CD4-positive, alpha-beta T cell treated with Interleukin-2 at 100 ng/mL for 4 hours (primary cell): Measurements from ENCODE around the gene THOC6.

Experiments
- DNase-seq: peaks from one replicate; pipeline ENCODE4 v3.0.0-alpha.2; 2020; ENCODE audit warnings: low spot score

THOC6 gene

DNA sequence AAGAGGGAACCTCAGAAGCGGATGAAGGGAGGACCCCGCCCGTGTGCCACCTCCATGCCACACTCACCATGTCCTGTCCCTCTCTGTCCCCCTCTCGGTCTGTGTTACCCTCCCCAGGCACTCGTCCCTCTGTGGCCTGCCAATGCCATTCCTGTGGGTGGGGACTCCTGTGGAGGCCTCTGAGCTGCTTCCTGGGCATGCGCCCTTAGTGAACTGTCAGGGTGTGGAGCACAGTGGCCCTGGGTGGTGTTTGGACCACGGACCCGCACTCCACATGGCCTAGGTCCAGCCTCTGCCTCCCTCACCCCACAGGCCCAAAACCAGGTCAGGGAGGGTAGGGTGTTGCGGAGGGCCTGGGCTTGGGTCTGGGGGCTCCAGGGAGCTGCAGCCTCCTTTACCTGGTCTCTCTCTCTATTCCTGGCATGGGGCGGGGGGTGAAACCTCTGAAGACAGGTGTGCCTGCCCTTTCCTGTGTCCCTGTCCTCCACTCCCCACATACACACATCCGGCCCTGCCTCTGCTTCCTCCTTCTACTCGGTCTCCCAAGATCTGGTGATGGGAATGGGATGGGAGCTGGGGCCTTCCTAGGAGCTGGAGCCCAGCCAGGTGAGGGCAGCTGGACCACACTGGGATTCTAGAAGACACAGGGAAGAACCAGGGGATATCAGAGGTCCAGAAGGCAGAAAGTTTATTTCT lies 32.1 kb upstream of the THOC6 start:
- no peak for DNase-seq

DNA sequence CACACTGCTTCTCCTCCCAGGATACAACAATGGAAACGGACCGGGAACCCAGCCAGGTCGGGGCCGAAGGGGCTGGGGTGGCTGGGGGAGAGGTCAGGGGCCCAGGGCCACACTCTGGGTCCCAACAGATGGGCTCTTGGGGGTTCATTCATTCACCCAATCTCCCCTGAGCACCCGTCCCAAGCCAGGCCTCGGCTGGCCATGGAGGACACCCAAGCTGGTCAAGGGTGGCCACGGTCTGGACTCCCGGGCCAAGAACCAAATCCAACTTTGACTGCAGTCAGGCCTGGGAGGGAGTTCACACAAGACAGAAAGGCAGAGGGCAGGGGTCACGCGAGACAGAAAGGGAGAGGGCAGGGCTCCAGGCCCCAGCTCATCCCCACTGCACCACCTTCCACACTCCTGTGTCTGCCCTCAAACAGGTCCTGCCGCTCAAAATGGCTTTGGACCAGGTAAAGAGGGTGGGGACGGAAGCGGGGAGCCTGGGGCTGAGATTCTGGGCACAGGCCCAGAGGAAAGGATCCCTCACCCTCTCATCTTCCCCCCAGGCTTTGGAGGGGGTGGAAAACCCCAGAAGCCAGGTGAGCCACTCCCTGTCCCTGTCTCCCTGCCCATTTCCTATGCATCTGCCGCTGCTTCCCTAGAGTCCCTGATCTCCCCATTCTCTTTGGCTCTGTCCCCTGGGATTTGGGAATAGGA lies 31.3 kb upstream of the THOC6 start:
- DNase-seq, result no peak

DNA sequence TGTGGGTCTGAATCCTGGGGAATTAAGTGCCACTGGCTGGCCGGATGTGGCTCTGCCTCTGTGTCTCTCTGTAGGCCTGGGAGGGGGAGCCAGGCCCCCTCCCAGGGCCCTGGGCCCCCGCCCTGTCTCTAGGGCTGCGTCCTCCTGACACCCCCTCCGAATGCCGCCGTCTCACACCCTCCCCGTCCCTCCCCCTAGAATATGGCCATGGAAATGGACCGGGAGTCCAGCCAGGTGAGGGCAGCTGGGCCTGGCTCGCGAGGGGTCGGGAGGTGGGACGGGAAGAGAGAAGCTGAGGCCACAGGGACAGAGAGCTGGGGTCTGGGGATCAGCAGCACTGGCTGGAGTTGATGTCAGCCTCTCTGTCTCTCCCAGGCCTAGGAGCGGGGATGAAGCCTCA lies 27.5 kb upstream of the THOC6 start:
- no peak for DNase-seq

DNA sequence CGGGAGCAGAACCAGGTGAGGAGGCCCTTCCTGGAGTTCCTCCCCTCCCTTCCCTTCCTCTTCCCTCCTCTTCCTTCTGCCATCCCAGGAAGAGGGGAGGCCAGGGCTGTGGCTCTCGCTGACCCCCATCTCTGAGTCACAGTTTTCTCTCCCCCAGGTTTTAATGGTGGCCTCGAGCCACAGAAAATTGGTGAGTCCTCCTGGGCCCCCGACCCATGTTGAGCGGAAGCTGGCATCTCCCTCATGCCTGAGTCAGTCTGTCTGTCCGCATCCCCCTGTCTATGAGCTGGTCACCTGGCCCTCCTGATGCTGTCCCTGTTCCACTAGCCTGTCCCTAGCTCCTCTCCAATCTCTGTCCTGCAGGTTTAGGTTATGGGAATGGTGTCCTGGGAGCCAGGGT lies 23.9 kb upstream of the THOC6 start:
- no peak for DNase-seq

DNA sequence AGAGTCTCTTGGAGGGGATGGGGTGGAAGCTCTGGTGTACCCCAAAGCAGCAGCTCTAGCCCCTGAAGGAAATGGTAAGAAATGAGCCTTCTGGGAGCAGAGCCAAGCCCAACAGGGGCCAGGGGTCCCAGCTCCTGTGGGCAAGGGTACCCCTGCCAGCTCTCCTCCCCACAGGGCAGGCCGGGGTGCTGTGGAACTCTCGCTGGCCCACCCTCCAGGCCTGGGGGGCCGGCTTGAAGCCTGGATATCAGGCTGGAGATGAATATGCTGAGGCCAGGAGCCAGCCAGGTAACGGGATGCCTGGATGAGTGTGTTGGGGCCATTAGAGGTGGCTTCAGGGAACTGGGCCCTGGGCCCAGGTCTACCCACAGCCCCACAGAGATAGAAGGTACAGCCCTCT lies 23.3 kb upstream of the THOC6 start:
- no peak for DNase-seq

DNA sequence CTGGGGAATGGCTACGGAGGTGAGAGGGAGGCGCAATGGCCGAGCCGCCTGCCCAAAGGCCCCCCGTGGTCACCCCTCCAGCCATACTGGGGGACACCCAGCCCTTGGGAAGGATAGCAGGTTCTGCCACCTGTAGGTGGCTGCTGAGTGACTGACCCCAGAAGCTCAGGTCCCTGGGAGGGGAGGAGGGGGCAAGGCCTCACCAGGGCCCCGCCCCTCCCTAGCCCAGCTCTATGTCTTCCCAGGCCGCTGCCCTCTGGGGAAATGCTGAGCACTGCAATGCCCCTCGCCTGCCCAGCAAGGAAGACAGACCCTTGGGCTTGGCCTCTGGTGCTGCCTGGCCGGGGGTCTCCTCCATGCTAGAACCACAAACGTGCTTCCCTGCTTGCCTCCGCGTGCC lies 22.5 kb upstream of the THOC6 start:
- no peak for DNase-seq

DNA sequence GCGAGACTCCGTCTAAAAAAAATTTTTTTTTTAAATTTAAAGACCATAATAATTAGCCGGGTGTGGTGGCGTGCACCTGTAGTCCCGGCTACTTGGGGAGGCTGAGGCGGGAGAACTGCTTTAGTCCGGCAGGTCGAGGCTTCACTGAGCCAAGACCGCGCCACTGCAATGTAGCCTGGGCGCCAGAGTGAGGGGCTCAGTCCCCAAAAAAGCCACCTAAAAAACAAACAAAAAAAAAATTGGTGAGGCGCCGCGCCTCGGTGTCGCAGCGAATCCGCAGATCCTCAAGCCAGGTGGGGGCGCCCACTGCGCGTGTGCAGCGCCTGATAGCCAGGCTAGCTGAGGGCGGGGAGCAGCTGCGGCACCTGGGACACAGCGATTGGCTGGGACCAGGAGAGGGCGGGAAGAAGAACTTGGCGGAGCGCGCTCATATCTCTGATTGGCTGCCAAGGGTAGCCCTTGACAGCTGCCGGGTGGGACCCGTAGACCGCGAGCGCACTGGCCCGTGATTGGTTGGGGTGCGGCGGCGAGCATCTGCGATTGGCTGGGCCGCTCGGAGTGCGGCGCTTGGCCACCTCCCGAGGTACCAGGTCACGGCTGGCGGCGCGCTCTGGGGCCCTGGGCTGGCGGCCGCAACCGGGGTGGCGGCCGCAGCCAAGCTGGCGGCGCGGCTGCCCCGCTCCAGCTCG lies 20.1 kb upstream of the THOC6 start:
- DNase-seq, result peak; percentile 99

DNA sequence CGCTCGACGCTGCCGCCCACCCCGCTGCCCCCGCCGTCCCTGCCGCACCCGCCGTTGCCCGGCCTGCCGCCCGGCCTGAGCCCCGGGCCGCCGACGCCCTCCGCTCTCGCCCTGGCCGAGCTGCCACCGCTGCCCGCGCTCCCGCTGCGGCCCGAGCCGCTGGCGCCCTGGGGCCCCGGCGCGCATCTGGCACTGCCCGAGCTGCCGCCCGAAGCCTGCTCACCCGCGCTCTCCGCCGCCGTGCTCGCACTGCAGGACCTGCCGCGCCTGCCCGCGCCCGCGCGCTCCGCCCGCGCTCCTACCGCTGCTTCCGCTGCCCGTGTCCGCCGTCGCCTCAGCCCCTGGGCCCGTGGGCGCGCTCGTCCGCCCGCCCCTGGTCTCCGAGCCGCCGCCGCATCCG lies 19.5 kb upstream of the THOC6 start:
- DNase-seq, result no peak

DNA sequence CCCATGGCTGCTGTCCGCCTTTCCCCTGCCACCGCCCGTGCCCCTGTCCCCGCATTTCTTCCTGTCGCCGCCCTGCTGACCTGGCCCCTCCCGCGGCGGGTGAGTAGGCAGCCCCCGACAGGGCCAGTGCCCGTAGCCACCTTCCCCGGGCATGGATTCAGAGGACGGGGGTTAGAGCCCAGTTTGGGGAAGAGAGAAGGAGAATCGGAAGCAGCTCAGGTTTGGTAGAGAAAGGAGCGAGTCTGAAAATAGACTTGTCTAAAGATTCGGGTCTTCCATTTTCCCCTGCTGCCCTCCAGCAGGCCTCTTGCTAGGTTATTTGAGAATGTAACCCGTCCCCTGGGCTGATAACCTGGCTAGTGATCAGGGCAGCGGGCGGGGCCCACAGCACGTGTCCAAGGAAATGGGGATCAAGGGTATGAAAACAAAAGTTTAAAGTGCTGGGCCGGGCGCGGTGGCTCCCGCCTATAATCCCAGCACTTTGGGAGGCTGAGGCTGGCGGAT lies 19.0 kb upstream of the THOC6 start:
- DNase-seq, result no peak

DNA sequence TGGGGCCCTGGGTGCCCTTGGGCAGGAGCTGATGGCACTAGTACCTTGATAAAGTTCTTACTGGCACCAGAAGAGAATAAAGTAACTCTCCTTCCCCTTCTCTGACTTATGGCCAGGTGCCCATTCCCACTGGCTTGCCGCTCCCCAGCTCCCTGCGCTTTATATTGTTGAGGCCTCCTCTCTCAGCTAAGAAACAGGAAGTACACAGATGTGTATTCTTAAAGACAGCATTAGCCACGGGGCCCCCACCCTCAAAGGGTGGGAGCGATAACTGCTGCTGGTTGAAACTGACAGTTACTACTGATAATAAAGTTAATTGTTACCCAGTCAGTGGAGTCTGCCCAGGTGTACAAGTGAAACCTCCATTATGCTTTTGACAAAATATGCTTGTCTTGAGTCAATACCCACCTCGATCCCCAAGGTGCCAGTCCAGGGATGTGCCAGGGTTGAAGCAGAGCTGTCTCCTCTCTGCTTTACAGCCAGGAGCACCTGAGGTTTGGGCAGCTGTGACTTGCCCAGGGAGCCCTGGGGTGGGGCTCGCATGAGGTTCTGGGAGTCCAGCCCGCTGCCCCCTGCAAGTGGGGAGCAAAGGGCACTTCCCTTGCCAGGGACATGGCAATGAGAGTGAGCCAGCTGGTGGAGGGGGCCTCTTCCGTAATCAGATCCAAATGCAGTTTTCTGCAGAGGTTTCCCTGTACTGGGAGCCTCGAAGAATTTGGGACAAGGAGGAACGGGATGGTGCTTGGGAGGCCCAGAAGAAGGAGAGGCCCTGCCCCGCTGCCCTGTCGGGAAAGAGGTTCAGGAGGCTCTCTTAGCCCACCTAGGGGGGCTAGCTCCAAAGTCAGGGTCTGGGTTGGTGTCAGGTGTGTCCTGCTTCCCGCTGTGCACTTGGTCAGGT lies 16.5 kb upstream of the THOC6 start:
- no peak for DNase-seq

DNA sequence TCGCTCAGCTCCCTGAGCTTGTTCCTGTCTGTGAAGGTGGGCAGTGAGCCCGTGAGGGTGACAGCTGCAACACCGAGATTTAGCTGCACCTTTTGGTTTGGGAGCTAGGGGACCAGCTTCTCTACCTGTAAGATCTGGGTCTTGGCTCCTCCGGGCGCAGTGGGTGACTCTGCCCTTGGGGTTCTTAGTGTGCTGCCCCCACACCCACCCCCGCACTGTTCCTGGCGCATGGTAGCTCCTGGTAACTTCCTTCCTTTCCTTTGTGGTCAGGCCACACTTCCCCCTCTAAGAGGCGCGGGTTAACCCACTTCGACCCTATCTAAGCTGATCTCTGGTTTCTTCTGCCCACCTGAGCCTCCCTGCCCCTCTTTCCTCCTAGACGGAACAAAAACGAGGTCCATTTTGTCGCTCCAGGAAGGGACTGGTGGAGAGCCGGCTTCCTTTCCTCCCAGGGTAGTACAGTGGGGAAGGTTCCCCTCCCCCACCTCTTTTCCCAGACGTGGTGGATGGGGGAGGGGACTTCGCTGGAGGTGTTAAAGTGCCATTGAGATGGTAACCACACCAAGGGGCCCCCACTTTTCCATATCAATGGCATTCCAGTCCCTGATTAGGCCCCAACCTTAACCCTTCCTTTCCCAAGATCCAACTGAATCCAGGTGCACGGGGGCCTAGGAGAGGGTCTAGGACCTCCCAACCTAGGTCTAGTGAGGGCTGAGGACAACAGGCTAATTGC lies 15.7 kb upstream of the THOC6 start:
- peak; percentile 18 for DNase-seq

DNA sequence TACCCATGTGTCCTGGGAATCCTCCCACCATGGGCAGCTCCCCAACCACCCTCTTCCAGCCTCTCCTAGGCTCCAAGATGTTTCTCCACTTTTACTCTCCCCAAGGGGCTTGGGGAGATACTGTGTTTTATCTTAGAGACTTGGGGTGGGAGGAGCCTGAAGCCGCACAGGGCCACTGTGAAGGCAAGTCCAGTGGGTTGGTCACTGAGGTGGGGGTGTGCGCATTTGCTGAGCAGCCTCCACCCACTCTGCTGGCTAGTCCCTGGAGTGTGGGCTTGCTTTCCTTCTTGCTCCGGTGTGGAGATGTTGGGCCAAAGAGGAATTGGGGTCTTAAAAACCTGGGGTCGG lies 15.2 kb upstream of the THOC6 start:
- no peak for DNase-seq

DNA sequence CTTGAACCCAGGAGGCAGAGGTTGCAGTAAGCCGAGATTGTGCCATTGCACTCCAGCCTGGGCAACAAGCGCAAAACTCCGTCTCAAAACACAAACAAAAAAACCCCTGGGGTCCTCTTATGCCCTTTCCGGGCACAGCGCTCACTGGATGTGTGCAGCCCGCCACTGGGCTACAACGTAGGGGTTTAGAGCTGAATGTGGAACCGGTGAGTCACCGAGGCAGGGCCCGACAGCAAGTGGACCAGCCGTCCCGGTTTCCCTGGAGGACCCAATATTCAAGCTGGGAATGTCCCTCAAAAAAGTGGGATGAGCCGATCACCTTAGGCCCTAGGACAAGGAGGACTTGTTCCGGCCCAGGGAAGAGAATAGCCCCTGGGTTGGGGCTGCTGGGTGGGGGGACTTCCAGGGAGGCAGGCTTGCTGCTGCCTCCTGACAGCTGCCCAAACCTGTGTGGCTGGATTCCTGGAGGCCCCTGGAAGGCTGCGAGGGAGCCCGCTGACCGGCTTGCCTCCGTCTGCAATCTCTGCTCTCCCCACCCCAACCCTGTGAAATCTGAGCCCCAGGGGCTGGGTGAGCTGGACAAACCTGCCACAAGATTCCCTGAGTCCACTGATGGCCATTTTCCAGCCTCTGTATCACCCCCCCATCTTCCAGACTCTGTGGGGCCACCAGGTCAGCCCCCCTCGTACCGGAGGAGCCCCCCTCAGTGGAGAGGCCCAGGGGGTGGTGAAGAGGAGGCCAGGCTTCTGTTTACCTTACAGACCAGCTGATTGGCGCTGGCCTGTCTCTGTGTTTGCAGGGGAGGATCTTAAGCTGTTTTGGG lies 14.1 kb upstream of the THOC6 start:
- no peak for DNase-seq

DNA sequence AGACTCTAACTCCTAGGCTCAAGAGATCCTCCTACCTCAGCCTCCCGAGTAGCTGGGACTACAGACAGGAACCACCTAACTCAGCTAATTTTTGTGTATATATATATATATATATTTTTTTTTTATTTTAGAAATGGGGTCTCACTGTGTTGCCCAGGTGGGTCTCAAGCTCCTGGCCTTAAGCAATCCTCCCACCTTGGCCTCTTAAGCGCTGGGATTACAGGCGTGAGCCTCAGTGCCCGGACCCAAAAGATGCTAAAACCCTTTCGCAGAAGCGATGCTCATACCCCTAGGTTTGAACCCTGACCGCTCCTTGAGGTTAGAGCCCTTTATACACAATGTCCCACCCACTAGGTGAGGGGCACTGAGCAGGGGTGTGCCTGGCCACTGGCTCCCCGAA lies 13.3 kb upstream of the THOC6 start:
- DNase-seq, result no peak

DNA sequence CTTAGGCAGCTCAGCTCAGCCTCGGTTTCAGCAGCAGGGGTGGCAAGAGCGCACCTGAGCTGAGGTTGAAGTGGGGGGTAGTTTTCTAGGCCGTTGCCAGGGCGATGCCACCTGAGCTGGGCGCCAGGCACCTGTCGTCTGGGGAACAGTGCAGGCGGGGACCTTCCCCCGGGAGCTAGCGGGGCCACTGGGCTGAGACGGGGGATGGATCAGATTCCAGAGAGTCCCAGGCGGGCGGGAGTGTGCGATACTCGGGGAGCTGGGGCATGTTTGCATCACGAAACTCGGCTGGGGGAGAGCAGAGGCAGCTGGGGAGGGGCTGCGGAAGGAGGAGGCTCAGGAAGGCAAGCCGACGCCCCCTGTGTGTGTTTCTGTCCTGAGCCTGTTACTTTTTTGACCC lies 11.6 kb upstream of the THOC6 start:
- no peak for DNase-seq

DNA sequence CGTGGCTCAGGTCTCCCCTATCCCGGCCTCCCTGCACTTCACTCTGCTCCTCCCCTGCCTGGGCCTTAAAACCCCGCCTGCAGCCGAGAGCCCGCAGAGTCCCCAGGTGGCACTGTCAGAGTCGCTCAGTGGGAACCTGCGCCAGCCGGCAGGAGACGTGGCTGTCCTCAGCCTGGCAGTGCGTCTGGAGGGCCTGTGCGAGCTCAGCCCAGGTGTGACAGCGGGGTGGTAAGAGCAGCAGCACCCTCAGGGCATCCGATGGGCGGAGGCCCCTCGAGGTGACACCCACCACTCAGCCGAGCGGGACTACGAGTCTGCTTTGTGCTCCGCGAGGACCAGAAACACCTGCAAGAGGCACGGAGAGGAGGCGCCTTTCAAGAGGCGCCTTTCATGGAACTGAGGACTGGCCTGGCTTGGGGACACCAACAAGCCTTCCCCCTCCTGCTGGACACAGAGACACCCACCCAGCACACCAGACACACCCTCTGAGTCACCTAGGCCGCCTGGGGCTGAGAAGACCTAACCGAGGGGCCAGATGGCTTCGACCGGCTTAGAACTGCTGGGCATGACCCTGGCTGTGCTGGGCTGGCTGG lies 10.9 kb upstream of the THOC6 start, which contains the start of gene CLDN9:
CLDN9 (plus strand) TSS at position 96 of the 593 bp plus-strand sequence; CDS start at position 536, 440 bp downstream.
- DNase-seq, result no peak

DNA sequence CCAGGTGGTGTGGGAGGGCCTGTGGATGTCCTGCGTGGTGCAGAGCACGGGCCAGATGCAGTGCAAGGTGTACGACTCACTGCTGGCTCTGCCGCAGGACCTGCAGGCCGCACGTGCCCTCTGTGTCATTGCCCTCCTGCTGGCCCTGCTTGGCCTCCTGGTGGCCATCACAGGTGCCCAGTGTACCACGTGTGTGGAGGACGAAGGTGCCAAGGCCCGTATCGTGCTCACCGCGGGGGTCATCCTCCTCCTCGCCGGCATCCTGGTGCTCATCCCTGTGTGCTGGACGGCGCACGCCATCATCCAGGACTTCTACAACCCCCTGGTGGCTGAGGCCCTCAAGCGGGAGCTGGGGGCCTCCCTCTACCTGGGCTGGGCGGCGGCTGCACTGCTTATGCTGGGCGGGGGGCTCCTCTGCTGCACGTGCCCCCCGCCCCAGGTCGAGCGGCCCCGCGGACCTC lies 10.3 kb upstream of the THOC6 start:
- no peak for DNase-seq

DNA sequence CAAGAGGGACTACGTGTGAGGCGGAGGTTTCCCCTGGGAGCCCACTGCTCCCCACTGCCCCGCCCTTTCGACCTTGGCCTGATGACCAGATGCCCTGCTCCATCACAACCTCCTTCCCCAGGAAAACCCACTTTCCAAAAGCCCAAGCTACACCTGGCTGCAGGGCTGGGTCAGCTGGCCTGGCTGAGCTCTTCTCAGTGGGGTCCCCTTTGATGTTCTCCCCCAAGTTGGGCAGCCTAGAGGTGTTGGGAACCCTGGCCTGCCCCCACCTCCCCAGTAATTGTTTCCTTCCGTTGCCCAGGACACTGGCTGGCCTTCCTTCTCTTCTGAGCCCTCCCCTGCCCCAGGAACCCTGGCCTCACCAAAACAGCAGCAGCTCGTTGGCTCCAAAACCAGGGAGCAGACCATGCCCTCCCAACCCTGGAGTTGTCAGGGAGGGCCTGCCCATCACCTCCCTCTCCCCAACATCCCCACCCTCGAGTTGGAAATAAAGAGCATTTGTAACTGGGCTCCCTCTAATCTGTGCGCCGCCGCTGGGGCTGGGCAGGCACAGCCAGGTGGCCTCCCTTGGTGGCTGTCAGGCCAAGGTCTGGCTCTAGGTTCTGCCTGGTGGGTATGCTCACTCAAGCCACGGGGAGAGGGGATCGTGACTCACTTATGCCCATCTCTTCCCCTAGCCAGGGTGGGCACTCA lies 9.7 kb upstream of the THOC6 start:
- DNase-seq, result no peak

DNA sequence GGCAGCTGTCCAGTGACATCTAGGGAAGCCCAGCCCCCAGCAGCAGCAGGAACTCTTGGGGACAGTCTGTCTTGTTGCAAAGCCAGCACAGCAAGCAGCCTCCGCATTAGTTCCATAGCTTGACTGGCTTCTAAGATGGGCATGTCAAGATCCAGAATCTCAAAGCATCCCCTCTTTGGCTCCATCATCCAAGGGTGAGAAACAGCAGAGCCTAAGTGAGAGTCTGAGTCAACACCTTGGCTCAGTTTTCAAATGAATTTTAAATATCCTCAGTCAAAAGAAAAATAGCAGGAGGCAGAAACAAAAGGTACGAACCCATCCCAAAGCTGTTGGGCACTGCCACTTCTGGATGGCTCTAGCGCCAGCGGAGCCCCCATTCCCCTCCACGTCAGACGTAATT lies 8.9 kb upstream of the THOC6 start:
- DNase-seq, result no peak
